ENCODE measurements around the gene SON.
"Not testable (repeated sequence)": the region's sequence is repeated elsewhere in the genome, so short reads cannot be mapped to it uniquely, and the experiment has no call there.

SON gene

DNA sequence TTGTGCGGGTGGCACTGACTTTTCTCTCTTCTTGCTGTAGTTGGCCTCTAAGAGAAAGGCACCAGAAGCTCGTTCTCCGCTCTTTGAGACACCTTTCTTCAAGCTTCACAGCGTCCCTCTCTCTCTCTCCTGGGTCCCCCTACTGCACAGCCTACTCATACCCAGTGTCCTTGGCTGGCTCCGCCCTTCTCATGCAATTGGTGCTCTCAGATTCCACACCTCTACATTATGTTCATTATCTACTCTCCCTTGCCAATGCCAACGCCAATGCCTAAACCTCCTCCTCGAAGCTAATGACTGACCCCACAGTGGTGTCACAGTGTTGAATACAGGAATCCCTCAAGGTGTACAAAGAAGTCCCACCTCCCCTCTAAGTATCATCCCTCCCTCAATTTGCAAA, 46.5 kb upstream of the SON start:
- H3K9me2 ChIP-seq (replicated peaks; ENCODE audit: insufficient read depth, low read length): no peaks in the 10 kb centered on the region
- no peak overlapping the region for H3K4me2 ChIP-seq (ENCODE audit: low read depth, low read length, poor library complexity, severe bottlenecking)
- H2AFZ ChIP-seq (ENCODE audit: low read depth, low read length, severe bottlenecking): no peak overlapping the region

DNA sequence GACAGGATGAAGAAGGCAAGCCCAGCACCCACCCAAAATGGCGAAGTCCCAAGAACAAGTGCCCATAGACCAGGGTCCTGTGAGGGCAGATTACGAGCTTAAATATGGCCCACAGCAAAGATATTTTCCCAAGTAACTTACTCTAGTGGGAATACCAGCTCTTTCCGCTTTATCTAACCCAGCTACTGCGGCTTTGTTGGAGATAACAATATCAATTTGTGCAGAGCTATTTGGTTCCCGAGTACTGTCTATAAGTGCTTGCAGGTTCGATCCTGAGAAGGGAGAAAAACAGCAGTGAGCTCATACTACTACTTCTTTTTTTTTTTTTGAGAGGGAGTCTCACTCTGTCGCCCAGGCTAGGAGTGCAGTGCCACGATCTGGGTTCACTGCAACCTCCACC, 37.0 kb upstream of the SON start:
- Histone ChIP-seq H3K36me3 (ENCODE audit: low read length) (peaks cover 35% of the 10 kb centered on the region), H3K4me2 (ENCODE audit: low read depth, low read length, poor library complexity, severe bottlenecking) (no peak overlapping the region), H3K9ac (ENCODE audit: low read length) (no peak overlapping the region), H4K20me1 (ENCODE audit: low read depth, low read length) (no peaks in the 10 kb centered on the region), H3K27me3 (ENCODE audit: low read length) (no peaks in the 10 kb centered on the region), H3K9me3 (ENCODE audit: insufficient read depth, low read length) (no peaks in the 10 kb centered on the region), H3K27ac (ENCODE audit: low read depth, low read length) (no peak overlapping the region), H3K9me2 (replicated peaks; ENCODE audit: insufficient read depth, low read length) (no peaks in the 10 kb centered on the region), H2AFZ (ENCODE audit: low read depth, low read length, severe bottlenecking) (no peak overlapping the region), H3K4me3 (ENCODE audit: insufficient read depth, low read length, poor library complexity, severe bottlenecking) (no peak overlapping the region), H3K79me2 (ENCODE audit: insufficient read depth, low read length) (no peaks in the 10 kb centered on the region), H3F3A (ENCODE audit: insufficient read depth) (peaks cover 9% of the 10 kb centered on the region; the same call in 1 of the 2 replicates)
- TF ChIP-seq, protein P1, sequence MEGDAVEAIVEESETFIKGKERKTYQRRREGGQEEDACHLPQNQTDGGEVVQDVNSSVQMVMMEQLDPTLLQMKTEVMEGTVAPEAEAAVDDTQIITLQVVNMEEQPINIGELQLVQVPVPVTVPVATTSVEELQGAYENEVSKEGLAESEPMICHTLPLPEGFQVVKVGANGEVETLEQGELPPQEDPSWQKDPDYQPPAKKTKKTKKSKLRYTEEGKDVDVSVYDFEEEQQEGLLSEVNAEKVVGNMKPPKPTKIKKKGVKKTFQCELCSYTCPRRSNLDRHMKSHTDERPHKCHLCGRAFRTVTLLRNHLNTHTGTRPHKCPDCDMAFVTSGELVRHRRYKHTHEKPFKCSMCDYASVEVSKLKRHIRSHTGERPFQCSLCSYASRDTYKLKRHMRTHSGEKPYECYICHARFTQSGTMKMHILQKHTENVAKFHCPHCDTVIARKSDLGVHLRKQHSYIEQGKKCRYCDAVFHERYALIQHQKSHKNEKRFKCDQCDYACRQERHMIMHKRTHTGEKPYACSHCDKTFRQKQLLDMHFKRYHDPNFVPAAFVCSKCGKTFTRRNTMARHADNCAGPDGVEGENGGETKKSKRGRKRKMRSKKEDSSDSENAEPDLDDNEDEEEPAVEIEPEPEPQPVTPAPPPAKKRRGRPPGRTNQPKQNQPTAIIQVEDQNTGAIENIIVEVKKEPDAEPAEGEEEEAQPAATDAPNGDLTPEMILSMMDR (IDR thresholded peaks at IDR 0.05; ENCODE audit: insufficient read depth, low read length, poor library complexity, severe bottlenecking): no peak
- TF ChIP-seq EZH2phosphoT487 (conservative IDR thresholded peaks at IDR 0.05; ENCODE audit: low read length): no peak

More for the DNA sequence above, 46.5 kb upstream of the SON start:
- Histone ChIP-seq H4K20me1 (ENCODE audit: low read depth, low read length) (no peaks in the 10 kb centered on the region), H3K27me3 (ENCODE audit: low read length) (no peaks in the 10 kb centered on the region), H3F3A (ENCODE audit: insufficient read depth) (peaks cover 7% of the 10 kb centered on the region; the same call in 1 of the 2 replicates), H3K27ac (ENCODE audit: low read depth, low read length) (no peak overlapping the region), H3K36me3 (ENCODE audit: low read length) (no peaks in the 10 kb centered on the region), H3K79me2 (ENCODE audit: insufficient read depth, low read length) (no peaks in the 10 kb centered on the region), H3K9ac (ENCODE audit: low read length) (no peak overlapping the region), H3K4me3 (ENCODE audit: insufficient read depth, low read length, poor library complexity, severe bottlenecking) (no peak overlapping the region), H3K9me3 (ENCODE audit: insufficient read depth, low read length) (no peaks in the 10 kb centered on the region)
- no peak for TF ChIP-seq EZH2phosphoT487 (conservative IDR thresholded peaks at IDR 0.05; ENCODE audit: low read length)
- TF ChIP-seq, protein P1 (IDR thresholded peaks at IDR 0.05; ENCODE audit: insufficient read depth, low read length, poor library complexity, severe bottlenecking): no peak

DNA sequence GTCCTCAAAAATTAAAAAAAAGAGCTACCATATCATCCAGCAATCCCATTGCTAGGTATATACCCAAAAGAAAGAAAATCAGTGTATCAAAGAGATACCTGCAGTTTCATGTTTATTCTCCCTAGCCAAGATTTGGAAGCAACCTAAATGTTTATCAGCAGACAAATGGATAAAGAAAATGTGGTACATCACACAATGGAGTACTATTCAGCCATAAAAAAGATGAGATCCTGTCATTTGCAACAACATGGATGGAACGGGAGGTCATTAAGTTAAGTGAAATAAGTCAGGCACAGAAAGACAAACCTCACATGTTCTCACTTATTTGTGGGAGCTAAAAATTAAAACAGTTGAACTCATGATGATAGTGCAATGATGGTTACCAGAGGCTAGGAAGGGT, 35.8 kb upstream of the SON start:
- not testable (repeated sequence) for H3K27me3 ChIP-seq (ENCODE audit: low read length); H3K9me2 ChIP-seq (replicated peaks; ENCODE audit: insufficient read depth, low read length); H3K79me2 ChIP-seq (ENCODE audit: insufficient read depth, low read length); H3K4me3 ChIP-seq (ENCODE audit: insufficient read depth, low read length, poor library complexity, severe bottlenecking); H3K4me2 ChIP-seq (ENCODE audit: low read depth, low read length, poor library complexity, severe bottlenecking); H3K9ac ChIP-seq (ENCODE audit: low read length); H4K20me1 ChIP-seq (ENCODE audit: low read depth, low read length); H3K27ac ChIP-seq (ENCODE audit: low read depth, low read length); H3F3A ChIP-seq (ENCODE audit: insufficient read depth); H3K9me3 ChIP-seq (ENCODE audit: insufficient read depth, low read length); H2AFZ ChIP-seq (ENCODE audit: low read depth, low read length, severe bottlenecking)
- peaks cover 41% of the 10 kb centered on the region for H3K36me3 ChIP-seq (ENCODE audit: low read length)

- H3K27ac ChIP-seq (ENCODE audit: low read depth, low read length): no peak overlapping the region
- no peaks in the 10 kb centered on the region for H3K9me2 ChIP-seq (replicated peaks; ENCODE audit: insufficient read depth, low read length)
- H3K9ac ChIP-seq (ENCODE audit: low read length): no peak overlapping the region
- TF ChIP-seq, protein P1 (IDR thresholded peaks at IDR 0.05; ENCODE audit: insufficient read depth, low read length, poor library complexity, severe bottlenecking): no peak
- no peak for TF ChIP-seq EZH2phosphoT487 (conservative IDR thresholded peaks at IDR 0.05; ENCODE audit: low read length)
- no peaks in the 10 kb centered on the region for H3K79me2 ChIP-seq (ENCODE audit: insufficient read depth, low read length)
- H3K4me2 ChIP-seq (ENCODE audit: low read depth, low read length, poor library complexity, severe bottlenecking): no peak overlapping the region
- H2AFZ ChIP-seq (ENCODE audit: low read depth, low read length, severe bottlenecking): no peak overlapping the region
- no peak overlapping the region for H3K4me3 ChIP-seq (ENCODE audit: insufficient read depth, low read length, poor library complexity, severe bottlenecking)
- peaks cover 3% of the 10 kb centered on the region; the same call in 1 of the 2 replicates for H3F3A ChIP-seq (ENCODE audit: insufficient read depth)
- no peaks in the 10 kb centered on the region for H4K20me1 ChIP-seq (ENCODE audit: low read depth, low read length)
- H3K27me3 ChIP-seq (ENCODE audit: low read length): no peaks in the 10 kb centered on the region
- peaks cover 36% of the 10 kb centered on the region for H3K36me3 ChIP-seq (ENCODE audit: low read length)
- H3K9me3 ChIP-seq (ENCODE audit: insufficient read depth, low read length): no peaks in the 10 kb centered on the region
These were observed 32.0 kb upstream of the SON start for GRCh38 chr21:33510826-33511225.
